ENCODE data around the gene ERAL1.

Gene ERAL1

DNA sequence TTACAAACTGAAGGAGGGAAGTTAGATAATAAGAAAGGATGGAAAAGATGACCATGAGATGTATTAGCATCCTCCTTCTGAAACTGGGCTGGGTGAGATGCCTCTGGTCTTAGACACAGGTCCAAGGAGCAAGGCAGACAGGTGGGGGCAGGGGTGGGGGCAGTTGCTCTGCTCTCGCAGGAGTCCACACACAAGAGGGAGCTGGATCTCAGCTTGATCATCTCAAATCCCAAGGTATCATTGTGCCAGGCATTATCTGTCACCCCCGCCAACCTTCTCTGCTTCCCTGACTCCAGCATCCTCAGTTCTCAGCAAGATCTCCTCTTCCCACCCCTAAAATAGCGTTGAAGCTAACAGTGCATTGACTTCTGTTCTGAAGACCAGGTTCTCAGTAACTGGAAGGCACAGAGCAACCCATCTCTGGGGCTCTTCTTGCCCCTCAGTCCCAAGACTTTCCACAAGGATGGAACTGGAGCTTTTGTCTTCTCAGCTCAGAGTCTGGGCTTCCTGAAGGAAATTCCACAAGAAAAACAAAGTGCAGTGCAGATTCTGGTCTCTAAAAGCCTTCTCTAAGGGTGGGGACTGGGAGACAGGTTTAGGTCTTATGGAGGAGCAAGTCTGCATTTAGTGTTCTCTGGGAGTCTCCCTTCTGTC lies 41.1 kb downstream of the ERAL1 start:
- no peak for DNase-seq (ENCODE audit: low read depth)
- TF ChIP-seq, protein P1, sequence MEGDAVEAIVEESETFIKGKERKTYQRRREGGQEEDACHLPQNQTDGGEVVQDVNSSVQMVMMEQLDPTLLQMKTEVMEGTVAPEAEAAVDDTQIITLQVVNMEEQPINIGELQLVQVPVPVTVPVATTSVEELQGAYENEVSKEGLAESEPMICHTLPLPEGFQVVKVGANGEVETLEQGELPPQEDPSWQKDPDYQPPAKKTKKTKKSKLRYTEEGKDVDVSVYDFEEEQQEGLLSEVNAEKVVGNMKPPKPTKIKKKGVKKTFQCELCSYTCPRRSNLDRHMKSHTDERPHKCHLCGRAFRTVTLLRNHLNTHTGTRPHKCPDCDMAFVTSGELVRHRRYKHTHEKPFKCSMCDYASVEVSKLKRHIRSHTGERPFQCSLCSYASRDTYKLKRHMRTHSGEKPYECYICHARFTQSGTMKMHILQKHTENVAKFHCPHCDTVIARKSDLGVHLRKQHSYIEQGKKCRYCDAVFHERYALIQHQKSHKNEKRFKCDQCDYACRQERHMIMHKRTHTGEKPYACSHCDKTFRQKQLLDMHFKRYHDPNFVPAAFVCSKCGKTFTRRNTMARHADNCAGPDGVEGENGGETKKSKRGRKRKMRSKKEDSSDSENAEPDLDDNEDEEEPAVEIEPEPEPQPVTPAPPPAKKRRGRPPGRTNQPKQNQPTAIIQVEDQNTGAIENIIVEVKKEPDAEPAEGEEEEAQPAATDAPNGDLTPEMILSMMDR (IDR thresholded peaks at IDR 0.05; ENCODE audit: low read length, missing control alignments): no peak
- peak overlapping the region; percentile 84 for H3K4me3 ChIP-seq (replicated peaks; ENCODE audit: low read depth, low read length)

DNA sequence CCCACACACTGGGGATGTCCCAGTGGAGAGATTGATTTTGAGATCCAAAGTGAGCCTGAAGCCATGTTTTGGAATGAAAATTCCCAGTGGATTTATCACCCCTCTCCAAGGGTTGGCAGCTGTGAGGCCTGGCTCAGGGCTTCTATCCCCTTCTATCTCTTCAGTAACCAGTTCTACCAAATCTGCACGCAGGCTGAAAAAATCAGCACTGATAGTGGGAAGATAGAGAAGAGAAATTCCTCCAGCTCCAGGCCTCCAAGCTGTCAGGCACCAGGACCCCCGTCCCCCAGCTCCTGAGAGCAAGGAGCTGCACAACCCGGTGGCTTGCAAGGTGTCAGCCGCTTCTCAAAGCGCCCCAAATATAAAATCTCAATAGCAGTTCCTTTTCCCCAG lies 41.7 kb downstream of the ERAL1 start:
- H3K4me3 ChIP-seq (replicated peaks; ENCODE audit: low read depth, low read length): peak overlapping the region; percentile 84
- TF ChIP-seq, protein P1 (IDR thresholded peaks at IDR 0.05; ENCODE audit: low read length, missing control alignments): no peak
- DNase-seq (ENCODE audit: low read depth): no peak

DNA sequence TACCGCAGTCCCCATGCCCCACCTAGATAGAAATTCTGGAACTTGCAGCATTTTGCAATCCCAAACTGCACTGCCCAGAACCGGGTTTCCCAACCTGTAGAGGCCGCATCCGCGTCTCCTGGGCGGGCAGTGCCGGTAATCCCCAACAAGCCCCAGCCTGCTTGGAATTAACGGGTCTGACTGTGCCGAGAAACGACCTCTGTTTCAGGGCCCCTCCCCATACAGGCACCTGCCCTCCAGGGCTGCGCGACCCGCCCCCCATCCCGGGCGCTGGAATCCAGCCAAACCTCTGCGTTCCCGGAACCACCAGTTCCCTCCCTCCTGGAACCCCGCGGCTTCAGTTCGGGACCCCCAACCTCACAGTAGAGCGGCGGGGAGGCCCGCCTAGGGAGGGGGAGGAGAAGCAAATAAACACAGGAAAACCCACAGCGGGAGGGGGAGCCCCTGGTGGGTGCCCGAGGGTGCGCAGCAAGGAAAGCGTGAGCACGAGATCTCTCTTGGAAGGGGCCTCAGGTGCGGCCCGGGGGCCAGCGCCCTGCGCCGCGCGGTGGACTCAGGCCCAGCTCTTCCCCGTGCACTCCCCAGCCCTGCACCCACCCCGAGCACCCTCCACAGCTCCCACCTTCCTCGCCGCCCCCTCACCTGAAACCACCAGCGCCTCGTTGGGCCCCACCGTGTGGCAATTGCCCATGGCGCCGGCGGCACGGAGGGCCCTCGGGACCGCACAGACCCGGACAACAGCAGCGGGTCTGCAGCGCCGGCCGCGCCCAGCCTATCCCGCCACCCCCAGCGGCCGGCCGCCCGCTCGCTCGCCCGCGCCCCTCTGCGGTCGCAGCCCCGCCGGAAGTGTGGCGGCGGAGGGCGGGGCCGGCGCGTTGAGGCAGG lies 42.3 kb downstream of the ERAL1 start, which contains the start of gene FLOT2:
FLOT2 (minus strand) TSS at position 850 of the 885 bp plus-strand sequence; CDS start at position 691, 159 bp downstream.
- DNase-seq (ENCODE audit: low read depth): peak; percentile 69

DNA sequence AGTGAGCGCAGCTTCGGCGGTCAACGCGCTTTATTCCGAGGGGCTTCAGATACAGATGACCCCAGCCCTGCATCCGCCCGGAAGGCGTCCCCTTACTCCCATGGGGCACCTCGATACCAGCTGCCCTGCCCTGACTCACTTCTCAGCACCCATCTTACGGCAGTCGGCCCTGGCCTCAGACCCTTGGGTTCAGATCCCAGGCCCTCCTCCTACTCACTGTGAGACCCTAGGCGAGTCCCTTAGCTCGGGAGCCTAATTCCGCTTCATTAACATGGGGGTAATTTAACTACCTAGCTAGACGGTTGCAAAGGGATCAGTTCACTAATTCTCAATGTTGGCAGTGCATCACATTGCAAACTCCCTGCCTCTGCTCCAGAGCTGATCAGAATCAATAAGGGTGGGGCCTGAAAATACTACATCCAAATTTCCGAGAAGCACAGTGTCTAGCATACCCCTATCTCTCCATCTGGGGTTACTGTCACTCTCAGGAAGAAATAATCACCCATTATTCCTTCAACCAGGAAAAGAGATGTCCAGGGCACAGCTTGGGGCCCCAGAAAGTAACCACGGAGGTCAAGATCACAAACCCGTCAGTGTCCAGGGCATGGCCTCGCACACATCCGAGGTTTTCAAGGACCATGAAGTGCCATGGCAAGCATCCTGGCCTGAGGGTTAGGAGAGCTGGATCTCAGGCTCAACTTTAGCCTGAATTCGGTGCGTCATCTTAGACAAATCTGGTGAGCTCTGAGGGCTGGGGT lies 43.1 kb downstream of the ERAL1 start:
- TF ChIP-seq, protein P1 (IDR thresholded peaks at IDR 0.05; ENCODE audit: low read length, missing control alignments): no peak
- DNase-seq (ENCODE audit: low read depth): no peak
- H3K4me3 ChIP-seq (replicated peaks; ENCODE audit: low read depth, low read length): peak overlapping the region; percentile 84

More for the DNA sequence above, 42.3 kb downstream of the ERAL1 start, which contains the start of gene FLOT2:
- TF ChIP-seq, protein P1 (IDR thresholded peaks at IDR 0.05; ENCODE audit: low read length, missing control alignments): peak; percentile 24
- peak within 1 kb of the TSS; percentile 84 for H3K4me3 ChIP-seq (replicated peaks; ENCODE audit: low read depth, low read length)

DNA sequence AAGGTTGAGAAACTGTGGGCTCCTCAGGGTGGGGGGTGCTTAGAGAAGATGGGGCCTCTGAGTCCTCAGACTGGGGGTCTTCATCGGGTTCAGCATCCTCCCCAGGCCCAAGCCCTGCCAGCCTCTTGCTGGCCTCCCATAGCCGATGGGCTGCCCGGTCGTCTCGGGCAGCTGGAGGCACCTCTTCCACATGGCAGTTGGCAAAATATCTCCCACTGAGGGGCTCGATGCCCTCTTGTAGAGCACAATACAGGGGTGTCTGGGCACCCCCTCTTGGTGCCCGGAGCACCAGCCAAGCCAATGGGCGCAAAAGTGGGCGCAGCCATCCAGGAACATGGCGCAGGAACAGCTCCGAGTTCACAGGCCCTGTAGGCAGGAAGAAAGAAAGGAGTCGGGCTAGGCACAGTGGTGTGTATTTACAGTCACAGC lies 43.7 kb downstream of the ERAL1 start:
- TF ChIP-seq, protein P1 (IDR thresholded peaks at IDR 0.05; ENCODE audit: low read length, missing control alignments): no peak
- no peak overlapping the region for H3K4me3 ChIP-seq (replicated peaks; ENCODE audit: low read depth, low read length)

DNA sequence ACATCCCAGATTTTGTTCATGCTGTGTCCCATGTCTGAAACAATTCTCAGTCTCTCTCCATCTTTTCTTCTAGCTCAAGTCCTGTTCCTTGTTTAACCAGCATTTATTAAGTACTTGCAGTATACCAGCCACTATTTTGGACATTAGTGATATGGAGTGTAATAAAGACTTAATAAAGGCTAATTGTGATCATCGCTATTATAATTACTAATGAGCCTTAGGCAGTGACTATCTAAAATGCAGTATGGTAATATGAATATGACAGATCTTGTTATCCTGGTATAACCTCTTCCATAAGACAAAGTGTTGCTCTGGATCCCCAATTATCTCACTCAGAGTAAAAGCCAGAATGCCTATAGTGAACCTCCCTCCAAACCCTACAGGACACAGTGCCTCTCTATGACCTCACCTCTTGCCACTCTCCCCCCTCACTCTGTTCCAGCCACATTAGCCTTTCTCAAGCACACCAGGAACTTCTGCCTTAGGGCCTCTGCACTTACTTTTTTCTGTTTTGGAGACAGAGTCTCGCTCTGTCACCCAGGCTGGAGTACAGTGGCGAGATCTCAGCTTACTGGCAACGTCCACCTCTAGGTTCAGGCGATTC lies 44.5 kb downstream of the ERAL1 start:
- no peak overlapping the region for H3K4me3 ChIP-seq (replicated peaks; ENCODE audit: low read depth, low read length)
- DNase-seq (ENCODE audit: low read depth): no peak
- TF ChIP-seq, protein P1 (IDR thresholded peaks at IDR 0.05; ENCODE audit: low read length, missing control alignments): no peak

More for the DNA sequence above, 43.7 kb downstream of the ERAL1 start:
- no peak for DNase-seq (ENCODE audit: low read depth)

Measured in fibroblast of pulmonary artery (primary cell).